ENCODE results near the gene RTN1. TPM values are rescaled to one million over a fixed set of nuclear protein-coding genes. Genes with fewer than 3 reads are reported as not detected.
A peak's percentile ranks its signal among the peaks of the same experiment; 100 is the strongest.

Gene RTN1
- total and polyA plus RNA-seq, 2 experiments from 2014 or later, result 1.1 TPM

- Histone ChIP-seq H3K36me3 (replicated peaks; ENCODE audit: insufficient read depth, low read depth) (no peaks in the 10 kb centered on the region), H2AFZ (peak overlapping the region; percentile 7), H4K20me1 (ENCODE audit: insufficient read depth, poor library complexity, severe bottlenecking) (no peaks in the 10 kb centered on the region), H3K4me1 (ENCODE audit: insufficient read depth) (no peaks in the 10 kb centered on the region), H3K9me3 (ENCODE audit: low read depth) (no peaks in the 10 kb centered on the region), H3K4me2 (no peak overlapping the region), H3K27ac (no peak overlapping the region), H3K4me3 (no peak overlapping the region), H3K79me2 (no peaks in the 10 kb centered on the region), H3K9me2 (replicated peaks; ENCODE audit: insufficient read depth) (no peaks in the 10 kb centered on the region), H3K27me3 (no peaks in the 10 kb centered on the region)
- no peak for DNase-seq (ENCODE audit: low spot score)
- TF ChIP-seq EZH2phosphoT487 (IDR thresholded peaks at IDR 0.05; ENCODE audit: low read depth, severe bottlenecking, unreplicated experiment) (no peak), EZH2 (IDR thresholded peaks at IDR 0.05; ENCODE audit: borderline replicate concordance) (no peak)
- TF ChIP-seq, protein P1, sequence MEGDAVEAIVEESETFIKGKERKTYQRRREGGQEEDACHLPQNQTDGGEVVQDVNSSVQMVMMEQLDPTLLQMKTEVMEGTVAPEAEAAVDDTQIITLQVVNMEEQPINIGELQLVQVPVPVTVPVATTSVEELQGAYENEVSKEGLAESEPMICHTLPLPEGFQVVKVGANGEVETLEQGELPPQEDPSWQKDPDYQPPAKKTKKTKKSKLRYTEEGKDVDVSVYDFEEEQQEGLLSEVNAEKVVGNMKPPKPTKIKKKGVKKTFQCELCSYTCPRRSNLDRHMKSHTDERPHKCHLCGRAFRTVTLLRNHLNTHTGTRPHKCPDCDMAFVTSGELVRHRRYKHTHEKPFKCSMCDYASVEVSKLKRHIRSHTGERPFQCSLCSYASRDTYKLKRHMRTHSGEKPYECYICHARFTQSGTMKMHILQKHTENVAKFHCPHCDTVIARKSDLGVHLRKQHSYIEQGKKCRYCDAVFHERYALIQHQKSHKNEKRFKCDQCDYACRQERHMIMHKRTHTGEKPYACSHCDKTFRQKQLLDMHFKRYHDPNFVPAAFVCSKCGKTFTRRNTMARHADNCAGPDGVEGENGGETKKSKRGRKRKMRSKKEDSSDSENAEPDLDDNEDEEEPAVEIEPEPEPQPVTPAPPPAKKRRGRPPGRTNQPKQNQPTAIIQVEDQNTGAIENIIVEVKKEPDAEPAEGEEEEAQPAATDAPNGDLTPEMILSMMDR (IDR thresholded peaks at IDR 0.05; ENCODE audit: poor library complexity), result no peak
- WGBS (ENCODE audit: low lambda C conversion rate, missing lambda C conversion rate), result 67% methylated on average over 10 of the region's 10 CpGs
Observed at GRCh38 chr14:59585891-59586554, 284.6 kb downstream of the RTN1 start.

DNA sequence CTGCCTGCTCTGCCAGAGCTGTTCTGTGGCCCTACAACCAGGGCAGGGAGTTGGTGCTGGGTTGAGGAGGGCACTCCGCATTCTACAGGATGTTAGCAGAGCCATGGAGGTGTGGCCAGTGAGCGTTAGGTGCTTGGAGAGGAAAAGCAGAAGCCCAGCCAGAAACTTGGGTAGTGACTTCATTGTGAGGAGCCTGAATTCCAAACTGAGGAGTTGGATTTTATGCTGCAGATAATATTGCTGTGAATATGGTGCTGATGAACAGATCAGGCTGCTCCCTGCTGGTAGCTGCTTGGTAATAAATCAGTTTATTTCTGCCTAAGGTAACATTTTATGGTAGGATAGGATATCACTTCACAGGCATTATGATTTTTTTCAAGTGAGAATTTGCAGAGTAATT is 286.8 kb downstream of the RTN1 start:
- H3K4me1 ChIP-seq (ENCODE audit: insufficient read depth), result no peaks in the 10 kb centered on the region
- 65% methylated on average over 2 of the region's 2 CpGs for WGBS (ENCODE audit: low lambda C conversion rate, missing lambda C conversion rate)
- TF ChIP-seq, protein P1 (IDR thresholded peaks at IDR 0.05; ENCODE audit: poor library complexity), result no peak
- TF ChIP-seq EZH2phosphoT487 (IDR thresholded peaks at IDR 0.05; ENCODE audit: low read depth, severe bottlenecking, unreplicated experiment), result no peak
- TF ChIP-seq EZH2 (IDR thresholded peaks at IDR 0.05; ENCODE audit: borderline replicate concordance), result no peak

DNA sequence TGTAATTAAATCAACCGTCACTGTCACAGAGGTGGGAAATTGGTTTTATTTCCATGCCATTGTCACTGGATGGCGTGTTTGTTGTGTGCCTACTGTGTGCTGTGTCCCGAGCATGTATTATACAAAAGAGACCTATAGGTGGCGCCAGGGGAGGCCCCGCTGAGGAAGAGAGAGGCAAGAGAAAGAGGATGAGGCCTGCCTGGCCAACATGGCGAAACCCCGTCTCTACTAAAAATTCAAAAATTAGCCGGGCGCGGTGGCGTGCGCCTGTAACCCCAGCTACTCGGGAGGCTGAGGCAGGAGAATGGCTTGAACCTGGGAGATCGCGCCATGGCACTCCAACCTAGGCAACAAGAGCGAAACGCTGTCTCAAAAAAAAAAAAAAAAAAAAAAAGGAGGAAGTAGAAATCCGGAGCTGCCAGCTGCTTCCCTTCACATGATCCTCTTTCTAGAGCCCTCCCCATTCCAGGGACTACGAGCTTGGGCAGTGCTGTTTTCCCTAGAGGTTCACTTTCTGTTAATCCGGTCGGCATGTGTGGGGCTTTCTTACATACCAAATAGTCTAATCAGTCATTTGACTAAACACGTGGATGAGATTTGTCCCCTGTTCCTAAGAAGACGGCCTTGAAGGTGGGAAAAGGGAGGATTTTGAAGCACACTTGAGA is 287.6 kb downstream of the RTN1 start:
- Histone ChIP-seq H3K9me2 (replicated peaks; ENCODE audit: insufficient read depth) (no peaks in the 10 kb centered on the region), H3K4me1 (ENCODE audit: insufficient read depth) (no peaks in the 10 kb centered on the region), H3K36me3 (replicated peaks; ENCODE audit: insufficient read depth, low read depth) (no peaks in the 10 kb centered on the region), H3K27me3 (no peaks in the 10 kb centered on the region), H3K4me2 (no peak overlapping the region), H3K4me3 (no peak overlapping the region), H3K79me2 (no peaks in the 10 kb centered on the region), H4K20me1 (ENCODE audit: insufficient read depth, poor library complexity, severe bottlenecking) (no peaks in the 10 kb centered on the region), H2AFZ (no peak overlapping the region), H3K9me3 (ENCODE audit: low read depth) (no peaks in the 10 kb centered on the region), H3K27ac (no peak overlapping the region)
- 90% methylated on average over 23 of the region's 23 CpGs for WGBS (ENCODE audit: low lambda C conversion rate, missing lambda C conversion rate)
- DNase-seq (ENCODE audit: low spot score), result no peak
- TF ChIP-seq, protein P1 (IDR thresholded peaks at IDR 0.05; ENCODE audit: poor library complexity), result no peak
- no peak for TF ChIP-seq EZH2phosphoT487 (IDR thresholded peaks at IDR 0.05; ENCODE audit: low read depth, severe bottlenecking, unreplicated experiment)
- no peak for TF ChIP-seq EZH2 (IDR thresholded peaks at IDR 0.05; ENCODE audit: borderline replicate concordance)

More for the DNA sequence above, 286.8 kb downstream of the RTN1 start:
- H4K20me1 ChIP-seq (ENCODE audit: insufficient read depth, poor library complexity, severe bottlenecking), result no peaks in the 10 kb centered on the region
- H3K4me3 ChIP-seq, result no peak overlapping the region
- H3K9me3 ChIP-seq (ENCODE audit: low read depth), result no peaks in the 10 kb centered on the region
- no peak for DNase-seq (ENCODE audit: low spot score)
- no peaks in the 10 kb centered on the region for H3K79me2 ChIP-seq
- no peak overlapping the region for H3K4me2 ChIP-seq
- H3K36me3 ChIP-seq (replicated peaks; ENCODE audit: insufficient read depth, low read depth), result no peaks in the 10 kb centered on the region
- H3K27ac ChIP-seq, result no peak overlapping the region
- H3K27me3 ChIP-seq, result no peaks in the 10 kb centered on the region
- no peak overlapping the region for H2AFZ ChIP-seq
- no peaks in the 10 kb centered on the region for H3K9me2 ChIP-seq (replicated peaks; ENCODE audit: insufficient read depth)
